Smooth muscle cell of the brain vasculature (primary cell): ENCODE measurements around the gene GRID1.

Experiments used
- DNase-seq: peaks from one replicate; pipeline ENCODE4 v3.0.0-alpha.2; 2012; ENCODE audit warnings: low read depth, low spot score

The GRID1 gene

DNA sequence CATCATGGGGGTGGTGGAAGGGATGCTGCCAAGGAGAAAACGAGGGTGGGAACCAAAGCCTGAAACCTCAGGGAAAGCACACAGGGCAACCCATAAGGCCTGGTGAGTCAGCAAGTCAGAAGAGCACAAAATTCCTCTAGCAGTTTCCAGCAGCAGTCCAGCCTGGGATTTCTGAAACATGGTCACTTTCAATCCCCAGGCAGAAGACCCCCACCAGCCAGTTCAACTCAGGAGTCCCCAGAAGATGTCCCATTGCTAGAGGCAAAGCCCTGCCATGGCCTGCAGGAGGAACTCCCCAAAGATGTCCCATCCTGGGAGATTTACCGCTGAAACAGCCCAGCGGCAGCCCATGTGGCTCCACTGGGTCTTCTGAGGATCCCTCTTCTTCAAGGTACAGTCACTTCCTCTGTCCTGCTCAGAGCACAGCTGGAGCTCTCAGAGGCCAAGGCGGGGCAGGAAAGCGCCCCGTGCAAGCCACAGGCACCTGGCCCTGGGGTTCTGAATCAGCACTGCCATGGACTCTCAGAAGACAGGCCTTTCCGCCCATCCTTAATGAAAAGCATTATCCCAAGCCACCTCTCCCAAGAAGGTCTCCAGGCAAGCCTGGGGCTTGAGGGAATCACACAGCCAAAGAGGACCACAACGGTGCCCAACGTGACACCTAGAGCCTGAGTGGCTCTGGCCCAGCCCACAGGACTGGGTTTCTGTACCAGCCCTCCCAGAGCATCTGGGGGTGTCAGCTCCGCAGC lies 196.9 kb downstream of the GRID1 start:
- DNase-seq = no peak

DNA sequence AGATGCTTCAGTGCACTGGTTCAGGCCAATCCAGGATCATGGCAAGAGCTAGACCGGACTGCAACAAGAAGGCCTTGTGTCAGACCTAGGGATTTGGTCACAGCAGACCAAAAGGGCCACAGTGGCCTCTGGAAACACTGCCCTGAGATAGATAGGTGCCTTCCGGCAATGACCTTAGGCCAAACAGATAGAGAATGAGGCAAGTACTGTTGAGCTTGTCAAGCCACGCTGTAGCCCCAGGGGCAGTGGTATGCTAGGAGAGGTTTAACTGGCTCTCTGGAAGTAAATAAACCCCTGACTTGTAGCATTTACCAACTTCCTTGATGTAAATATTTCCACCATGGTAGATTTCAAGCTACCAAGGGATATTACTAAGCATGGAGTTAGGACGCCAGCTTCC lies 197.5 kb downstream of the GRID1 start:
- no peak for DNase-seq

DNA sequence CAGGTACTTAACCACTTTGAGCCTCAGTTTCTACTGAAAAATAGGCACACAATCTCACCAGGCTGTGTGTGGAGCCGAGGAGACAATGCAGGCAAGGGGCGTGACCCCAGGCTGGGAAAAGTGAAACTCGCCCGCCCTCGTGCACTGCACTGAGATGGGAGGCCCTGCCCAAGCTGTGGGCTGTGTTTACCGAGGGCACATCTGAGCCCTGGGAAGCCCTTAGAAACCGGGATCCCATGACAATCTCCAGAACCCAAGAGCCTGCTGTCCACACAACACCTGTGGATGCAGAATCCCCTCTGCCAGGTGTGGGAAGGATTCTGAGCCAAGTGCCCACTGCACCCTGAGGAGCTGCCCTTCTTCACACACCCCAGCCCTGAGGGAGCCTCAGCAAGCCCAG lies 198.3 kb downstream of the GRID1 start:
- DNase-seq = no peak

DNA sequence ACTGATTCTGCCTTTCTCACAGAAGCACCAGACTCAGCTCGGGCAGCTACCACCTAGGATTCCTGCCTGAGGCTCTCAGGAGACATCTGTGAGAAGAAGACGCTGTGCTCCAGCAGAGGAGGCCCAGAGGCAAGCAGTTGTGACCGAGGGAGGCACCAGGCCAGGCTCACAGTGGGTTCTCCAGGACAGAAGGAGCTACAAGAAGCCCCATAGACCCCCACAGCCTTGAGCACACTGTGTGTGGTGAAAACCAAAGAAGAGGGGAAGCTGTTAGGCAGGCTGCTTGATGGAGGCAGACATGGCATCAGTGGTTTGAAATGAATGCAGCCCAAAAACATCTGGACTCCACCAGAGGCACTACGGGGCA lies 198.8 kb downstream of the GRID1 start:
- no peak for DNase-seq

DNA sequence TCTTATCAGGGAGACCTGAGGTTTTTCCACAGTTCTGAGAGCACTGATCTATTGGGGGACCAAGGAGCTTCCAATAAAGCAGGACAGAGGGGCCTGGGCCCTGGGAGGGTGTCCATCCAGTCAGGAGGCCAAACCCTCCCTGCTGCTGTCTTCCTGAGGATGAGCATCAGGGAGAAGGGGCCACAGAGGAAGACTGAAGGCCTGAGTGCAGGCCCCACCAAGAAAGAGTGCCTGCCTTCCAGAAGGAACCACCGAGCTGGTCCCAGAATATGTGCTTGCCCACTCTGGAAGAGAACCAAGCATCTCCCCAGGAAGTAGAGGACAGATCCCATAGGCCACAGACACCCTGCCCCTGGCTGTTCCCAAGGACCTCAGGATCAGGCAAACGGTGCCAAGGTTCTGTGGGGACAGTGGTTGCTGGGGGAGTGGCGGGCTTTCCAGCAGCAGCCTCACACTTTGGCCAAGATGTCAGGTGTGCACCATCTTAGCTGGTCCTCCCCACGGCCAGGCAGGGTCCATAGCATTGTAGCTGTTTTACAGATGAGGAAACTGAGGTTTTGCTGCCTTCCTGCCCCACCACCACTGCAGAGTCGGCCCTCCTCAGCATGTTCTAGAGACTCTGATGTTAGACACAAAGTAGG lies 199.4 kb downstream of the GRID1 start:
- DNase-seq = no peak

DNA sequence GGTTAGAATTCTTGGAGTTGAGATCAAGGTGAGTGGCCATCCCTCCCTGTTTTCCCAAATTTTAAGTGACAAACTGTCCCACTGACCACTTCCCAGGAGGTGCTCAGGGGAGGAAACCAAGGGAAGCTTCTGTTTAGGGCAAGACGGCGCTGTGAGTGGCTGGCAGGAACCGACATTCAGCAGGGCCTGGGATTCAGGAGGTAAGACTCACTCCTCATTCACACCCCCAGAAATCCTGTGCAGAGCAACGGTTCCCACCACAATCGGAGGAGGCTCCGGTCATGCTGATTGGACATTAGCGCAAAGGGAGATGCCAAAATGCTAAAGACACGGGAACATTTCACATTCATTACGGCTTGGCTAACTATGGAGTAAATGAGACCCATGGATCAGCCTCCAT lies 200.9 kb downstream of the GRID1 start:
- no peak for DNase-seq

DNA sequence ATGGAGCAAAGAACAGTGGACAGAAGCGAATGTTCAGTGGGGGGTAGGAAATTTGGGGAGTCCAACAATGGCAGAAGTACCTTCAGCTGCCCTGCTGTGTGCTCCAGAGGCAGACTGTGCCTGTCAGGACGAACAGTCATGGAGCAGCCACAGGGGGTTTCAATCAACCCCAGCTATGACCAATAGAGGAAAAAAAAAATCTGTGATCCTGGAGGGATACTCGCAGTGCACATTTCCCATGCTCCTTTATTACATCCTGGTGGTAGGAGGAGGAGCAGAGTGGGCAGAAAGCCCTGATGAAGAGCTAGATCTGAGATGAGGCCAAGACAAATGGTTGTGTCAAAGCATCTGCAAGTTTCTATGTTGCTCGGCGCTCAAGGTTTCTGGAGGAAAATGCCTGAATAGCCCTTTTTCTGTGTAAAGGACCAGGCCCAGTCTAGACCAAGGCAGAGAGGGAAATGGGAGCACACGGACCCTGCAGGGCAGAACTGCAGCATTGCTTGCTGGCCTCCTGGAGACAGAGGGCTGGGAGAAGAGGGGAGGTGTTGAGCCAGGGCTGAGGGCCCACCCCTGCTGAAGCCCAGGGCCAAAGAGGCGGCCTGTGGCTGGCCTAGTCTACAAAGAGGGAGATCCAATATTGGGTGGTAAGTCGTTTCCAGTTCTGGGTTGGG lies 201.5 kb downstream of the GRID1 start:
- no peak for DNase-seq

DNA sequence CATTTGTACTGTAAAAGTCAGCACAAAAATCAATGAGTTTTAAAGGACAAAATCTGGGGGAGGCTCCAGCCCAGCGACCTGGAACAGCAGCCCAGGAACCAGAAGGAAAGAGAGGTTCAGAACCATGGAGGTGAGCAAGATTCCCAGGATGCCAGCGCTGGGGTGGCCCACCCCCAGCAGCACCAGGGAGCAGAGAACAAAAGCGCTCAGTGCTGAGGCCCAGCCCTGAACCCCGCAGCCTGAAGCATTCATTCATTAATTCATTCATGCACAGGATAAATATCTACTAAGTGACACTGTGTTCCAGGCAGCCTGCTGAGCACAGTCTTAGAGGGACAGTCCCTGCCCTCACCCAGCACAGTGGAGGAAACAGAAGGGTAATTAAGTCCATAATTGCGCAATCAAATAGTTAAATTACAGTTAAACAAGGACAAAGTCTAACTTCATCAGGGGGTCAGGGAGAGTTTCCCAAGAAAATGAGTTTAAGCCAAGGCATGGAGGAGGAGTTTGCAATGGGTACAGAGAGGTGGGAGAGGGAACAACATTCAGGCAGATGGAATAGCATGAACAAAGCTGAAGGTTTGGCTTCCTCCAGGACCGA lies 202.3 kb downstream of the GRID1 start:
- DNase-seq = no peak

DNA sequence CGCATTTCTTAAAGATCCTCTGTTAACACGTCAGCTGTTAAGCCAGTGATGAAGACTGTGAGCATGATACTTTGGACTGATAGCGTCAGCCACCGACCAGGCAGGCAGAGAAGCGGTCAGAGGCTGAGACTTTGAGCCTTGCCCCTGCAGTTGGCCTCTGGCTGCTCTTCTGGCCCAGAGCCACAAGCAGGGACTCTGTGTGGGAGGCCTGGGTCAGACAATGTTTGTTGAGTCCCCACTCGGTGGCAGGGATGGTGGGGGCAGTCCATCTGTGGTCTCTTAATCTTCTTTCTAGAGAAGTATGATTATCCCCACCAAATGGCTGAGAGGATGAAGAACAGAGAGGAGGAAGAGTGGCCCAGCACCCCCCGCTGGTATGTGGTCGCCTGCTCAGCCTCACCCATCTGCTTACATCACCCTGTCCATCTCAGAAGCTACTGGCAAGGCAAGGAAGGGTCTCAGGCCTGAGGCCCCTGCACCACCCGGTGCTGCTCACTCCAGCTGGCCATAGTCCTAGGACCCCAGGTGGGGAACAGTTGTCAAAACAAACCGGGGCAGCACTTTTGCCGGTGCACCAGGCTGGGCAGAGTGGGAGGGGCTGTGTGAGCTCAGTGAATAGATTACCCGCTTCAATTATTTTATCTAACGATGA lies 202.9 kb downstream of the GRID1 start:
- DNase-seq = no peak

DNA sequence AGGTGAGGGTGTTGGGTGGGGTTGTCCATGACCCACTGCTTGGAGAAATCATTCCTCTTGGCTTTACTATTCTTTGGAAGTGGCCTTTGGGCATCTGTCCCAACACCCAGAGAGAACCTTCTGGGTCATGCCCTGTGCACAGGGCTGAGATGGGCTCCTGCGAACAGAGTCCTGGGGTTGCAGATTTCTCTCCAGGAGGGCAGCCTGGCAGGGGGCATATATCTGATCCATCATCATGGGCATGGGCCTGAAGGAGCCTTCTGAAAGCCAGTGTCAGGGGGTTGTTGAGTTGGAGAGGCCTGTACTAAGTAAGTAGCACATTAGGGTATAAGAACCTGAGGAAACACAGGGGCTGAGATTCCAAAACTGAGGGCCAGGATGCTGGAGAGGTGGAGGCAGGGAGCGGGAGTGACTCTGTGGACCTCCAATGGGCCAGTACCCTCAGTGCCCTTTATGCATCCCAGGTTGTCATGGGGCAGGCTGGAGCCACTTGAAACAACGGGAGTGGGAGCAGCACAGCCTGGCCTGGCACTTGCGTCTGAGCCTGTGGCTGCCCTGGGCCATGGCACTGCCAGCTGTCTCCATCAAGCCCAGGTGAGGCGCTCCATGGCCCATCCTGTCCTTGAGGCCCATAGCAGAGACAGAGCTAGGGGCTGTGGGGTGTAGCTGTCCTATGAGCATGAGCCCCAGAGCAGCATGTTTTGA lies 203.7 kb downstream of the GRID1 start:
- DNase-seq = no peak

DNA sequence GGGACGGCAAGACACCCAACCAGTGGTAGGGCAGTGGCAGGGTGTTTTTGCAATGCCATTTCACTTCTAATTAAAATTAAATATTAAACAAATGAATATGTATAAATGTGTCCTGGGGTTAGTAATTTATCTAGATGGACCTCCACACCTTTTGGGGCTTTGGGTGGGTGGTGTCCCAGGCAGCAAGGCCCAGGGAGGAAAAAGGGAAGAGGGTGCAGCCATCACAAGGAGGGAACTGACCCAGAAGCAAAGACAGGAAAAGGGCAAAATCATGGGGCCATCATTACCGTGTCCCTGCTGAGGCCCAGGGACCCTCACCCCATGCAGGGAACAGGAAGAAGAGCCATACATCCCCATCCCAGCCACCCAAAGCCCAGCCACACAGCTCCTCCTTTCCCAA lies 204.6 kb downstream of the GRID1 start:
- DNase-seq = no peak

DNA sequence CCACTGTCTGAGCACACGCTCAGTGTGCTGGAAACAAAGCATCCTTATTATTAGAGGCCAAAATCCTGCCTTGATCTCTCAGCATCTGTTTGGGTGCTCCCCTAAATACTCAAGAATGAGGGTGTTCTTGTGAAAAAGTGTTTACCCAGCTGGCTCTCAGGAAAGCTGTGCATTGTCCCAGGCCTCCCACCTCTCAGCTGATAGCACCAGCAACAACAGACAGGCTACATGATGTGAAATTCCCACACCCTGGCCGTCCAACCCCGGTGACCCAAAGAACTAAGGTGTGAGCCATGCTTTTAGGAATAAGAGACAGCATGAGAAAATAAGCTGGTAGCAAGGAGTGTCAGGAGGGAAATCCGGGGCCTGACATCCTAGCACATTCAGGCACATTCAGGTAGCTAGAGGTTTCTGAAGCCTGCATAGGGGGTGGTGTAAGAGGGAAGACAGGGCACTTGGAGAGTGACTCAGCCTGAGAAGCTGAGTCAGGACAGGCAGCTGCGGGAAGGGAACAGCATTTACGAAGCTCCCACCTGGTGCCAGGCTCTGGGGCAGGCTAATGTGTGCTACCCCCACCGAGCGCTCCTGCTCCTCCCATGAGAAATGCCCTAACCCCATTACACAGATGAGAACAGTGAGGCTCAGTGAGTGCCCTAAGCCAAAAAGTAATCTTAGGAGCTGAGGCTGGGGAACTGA lies 205.6 kb downstream of the GRID1 start:
- no peak for DNase-seq

DNA sequence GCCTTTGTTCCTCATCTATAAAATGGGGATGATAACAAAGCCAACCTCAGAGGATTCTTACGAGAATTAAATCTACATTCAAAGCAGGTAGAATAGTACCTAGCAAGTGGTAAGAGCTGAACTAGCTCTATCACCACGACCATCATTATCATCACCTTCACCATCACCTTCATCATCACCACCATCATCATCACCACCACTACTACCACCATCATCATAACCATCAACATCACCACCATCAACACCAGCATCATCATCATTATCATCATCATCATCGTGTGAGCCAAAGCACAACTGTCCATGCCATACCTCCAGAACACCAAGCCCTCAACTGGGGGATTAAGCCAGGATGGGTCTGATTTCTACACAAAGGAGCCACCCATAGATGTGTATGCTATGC lies 206.8 kb downstream of the GRID1 start:
- no peak for DNase-seq

DNA sequence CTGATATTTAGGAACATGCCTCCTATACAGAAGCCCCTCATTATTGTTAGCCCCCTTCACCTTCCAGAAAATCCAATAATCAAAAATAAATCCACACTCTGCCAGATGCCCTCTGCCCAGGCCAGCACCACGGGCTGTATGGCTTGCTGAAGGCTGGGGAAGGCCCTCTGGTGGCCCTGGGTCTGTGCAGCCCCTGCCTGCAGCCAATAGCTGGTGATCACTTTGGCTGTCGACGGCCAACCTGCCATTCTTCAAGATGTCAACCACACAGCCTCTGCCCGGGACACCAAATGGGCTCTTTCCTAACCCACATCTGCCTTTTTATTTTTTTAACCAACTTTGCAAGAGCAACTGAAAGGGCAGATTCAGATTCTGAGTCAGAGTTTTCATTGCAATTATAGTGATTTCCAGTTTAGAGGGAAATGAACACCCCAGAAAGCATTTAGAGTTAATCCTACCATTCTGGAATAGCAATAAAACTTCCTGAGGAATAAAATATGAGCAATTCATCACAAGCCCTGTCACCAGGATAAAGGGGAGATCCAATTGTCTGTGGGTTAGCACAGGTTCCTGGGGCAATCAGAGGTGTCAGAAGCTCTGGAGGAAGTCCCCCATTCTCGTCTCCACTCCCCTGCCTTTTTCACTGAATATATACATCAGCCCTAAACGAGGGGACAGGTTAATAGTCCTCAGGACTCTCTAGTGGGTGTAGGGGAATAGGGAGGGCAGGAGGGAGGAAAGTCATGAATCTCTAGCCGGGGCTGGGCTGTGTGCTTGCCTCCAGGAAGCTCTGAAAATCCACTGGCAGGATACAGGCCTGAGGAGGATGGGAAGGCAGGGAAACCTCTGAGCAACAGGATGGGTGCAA lies 211.3 kb downstream of the GRID1 start:
- DNase-seq = no peak

DNA sequence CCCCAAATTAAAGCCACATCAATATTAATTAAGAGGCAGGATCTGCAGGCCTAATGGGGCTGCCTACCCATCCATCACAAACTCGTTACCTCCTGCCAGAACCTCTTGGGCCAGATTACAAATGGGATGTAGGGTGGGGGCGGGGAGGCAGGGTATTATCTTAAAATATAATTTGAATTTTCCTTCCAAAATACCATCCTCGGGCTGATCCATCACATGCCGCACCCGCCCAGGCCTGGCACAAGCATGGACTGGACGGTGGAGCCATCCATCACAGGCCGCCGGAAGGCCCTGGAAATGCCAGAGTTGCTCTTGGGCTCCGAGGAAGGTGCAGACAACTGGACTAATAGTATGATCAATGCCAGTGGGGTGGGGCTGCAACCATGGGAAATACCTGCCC lies 212.8 kb downstream of the GRID1 start:
- no peak for DNase-seq

DNA sequence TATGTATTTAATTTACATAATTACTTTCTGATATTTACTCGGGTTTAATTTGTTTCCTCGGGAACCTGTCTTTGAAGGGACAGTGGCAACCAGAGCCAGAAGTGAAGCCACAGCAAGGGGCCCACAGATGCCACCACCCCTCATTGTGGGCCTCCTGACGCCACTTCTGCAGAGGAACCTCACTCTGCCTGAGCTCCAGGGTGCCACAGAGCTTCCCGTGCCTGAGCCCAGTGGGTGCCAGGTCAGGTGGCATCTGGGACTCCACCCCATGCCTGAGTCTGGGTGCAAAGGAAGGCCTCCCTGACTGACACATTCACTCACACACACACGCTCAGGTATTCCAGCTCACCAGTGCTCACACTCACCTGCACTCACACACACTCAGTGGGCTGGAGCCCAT lies 213.7 kb downstream of the GRID1 start:
- no peak for DNase-seq

DNA sequence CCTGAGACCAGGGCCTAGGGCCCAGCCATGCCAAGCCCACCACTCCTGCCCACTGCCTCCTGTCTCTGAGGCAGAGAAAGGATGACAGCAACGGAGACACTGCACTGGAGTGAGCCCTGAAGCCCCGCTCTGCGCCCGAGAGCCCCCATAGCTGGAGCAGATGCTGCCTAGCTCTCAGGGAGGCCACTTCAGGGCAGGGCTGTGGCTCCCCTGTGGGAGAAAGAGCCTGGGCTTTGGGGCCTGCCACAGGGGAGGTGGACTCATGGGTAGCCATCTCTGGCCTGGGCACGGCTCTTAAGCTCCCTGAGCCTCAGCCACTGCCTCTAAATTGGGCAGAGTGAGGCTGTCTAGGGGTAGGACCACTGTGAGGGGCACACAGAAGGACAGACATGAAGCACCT lies 214.2 kb downstream of the GRID1 start:
- no peak for DNase-seq

DNA sequence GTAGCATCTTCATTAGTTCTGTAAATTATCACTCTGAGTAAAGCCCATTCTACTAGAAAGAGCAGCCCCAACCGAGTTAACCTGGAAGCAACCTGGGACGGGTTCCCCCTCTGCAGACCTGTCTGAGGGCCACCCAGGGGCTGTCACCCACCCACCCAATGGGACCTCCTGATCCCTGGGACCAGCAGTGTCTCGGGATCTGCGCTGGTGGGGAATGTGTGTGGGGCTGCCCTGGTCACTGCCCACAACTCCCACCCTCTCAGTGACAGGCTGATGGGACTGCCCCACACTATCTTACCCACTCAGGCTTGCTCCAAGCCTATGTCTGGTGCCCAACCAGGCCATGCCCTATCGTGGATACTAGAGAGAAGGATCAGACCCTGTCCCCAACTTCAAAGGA lies 215.0 kb downstream of the GRID1 start:
- no peak for DNase-seq

DNA sequence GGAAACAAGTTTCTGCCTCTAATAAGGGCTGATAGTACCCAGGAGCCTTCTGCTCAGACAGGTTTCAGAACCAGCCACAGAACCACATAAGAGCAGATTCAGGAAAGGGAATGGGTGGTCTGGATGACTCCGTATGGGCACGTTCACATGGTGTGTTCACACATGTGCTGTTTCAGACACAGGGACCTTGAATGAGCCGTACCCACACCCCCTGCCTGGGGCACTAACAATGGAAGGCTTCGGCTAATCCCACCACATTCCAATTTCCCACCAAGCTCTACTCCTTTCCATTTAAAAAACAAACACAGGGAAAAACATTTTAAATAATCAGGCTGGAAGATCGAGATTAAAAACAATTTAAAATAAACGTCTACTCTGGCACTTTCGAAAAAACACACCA lies 217.3 kb downstream of the GRID1 start:
- DNase-seq = no peak

DNA sequence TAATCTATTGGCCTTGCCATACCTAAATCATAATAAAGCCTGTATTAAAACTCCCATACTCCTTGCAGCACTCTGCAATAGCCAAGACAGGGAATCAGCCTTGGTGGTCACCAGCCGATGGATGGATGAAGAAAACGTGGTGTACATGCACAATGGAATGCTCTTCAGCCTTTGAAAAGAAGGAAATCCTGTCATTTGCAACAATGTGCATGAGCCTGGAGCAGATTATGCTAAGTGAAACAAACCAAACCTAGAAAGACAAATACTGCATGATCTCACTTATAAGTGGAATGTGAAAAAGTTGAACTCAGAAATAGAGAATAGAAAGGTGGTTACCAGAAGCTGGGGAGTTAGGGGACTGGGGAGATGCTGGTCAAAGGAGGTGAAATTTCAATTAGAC lies 218.5 kb downstream of the GRID1 start:
- DNase-seq = no peak
